Psoas muscle (tissue), 8 donors: Measurements from ENCODE around the gene MUSTN1. TPM values are rescaled to one million over a fixed set of nuclear protein-coding genes. Genes with fewer than 3 reads are reported as not detected.

Experiments used
- ATAC-seq, 4 donors: fragments of 200-7000 bp; cut with Tn5 transposase; one replicate each; pipeline ENCODE4 v1.9.1; 2020; ENCODE audit warnings: moderate library complexity in 3 of 4, mild to moderate bottlenecking in 2 of 4
- DNase-seq, 2 donors: peaks; one replicate each; pipeline ENCODE4 v3.0.0-alpha.2; 2020
- H3K27ac ChIP-seq: fragments of 200-600 bp; one replicate; pipeline ENCODE4 v1.8.0; 2022
- H3K27me3 ChIP-seq, 3 donors: fragments of 200-600 bp in 1 of 3; one replicate each; pipeline versions ENCODE4 v1.6.1 to v1.8.0; 2013 to 2022; ENCODE audit warnings: low read length in 2 of 3, mild to moderate bottlenecking in 2 of 3, moderate library complexity in 1 of 3; ENCODE audit not compliant: insufficient read depth in 3 of 3
- H3K36me3 ChIP-seq, 2 donors: fragments of 200-600 bp in 1 of 2; one replicate each; pipeline versions ENCODE4 v1.6.1 to v1.8.0; 2013 to 2022; ENCODE audit warnings: low read depth in 1 of 2, mild to moderate bottlenecking in 1 of 2, moderate library complexity in 1 of 2; ENCODE audit not compliant: insufficient read depth in 1 of 2
- H3K4me1 ChIP-seq: fragments of 200-600 bp; one replicate; pipeline ENCODE4 v1.8.0; 2022
- H3K4me3 ChIP-seq: fragments of 200-600 bp; one replicate; pipeline ENCODE4 v1.8.0; 2022; ENCODE audit warnings: mild to moderate bottlenecking
- H3K9me3 ChIP-seq: fragments of 200-600 bp; one replicate; pipeline ENCODE4 v1.8.0; 2022
- CTCF ChIP-seq: fragments of 200-600 bp; IDR thresholded peaks from one replicate; pipeline ENCODE4 v1.8.0; 2022; ENCODE audit warnings: antibody characterized with exemption
- WGBS, 3 donors: extraction: QIAGEN DNeasy Blood & Tissue Kit; methylation state at CpG; one replicate each; pipeline versions ENCODE4 v1.1.6 to v1.1.7; 2013; 5-methylcytosine and 5-hydroxymethylcytosine counted together
- intact Hi-C, 2 donors: fragments of 100-400 bp; cut with DNase I; formaldehyde crosslinking; loops; one replicate each; pipeline versions ENCODE4 v1.11.0 to v1.14.2; 2022
- polyA plus RNA-seq, 3 donors: library from polyadenylated mRNA; stranded (reverse); fragments of 200-250 nt; gene quantifications; one replicate each; pipeline ENCODE4 v1.2.3, GENCODE V29; 2013
- total RNA-seq, 4 donors: library from RNA; stranded (reverse); fragmentation: NEBNext Ultra II Directional in 2 of 4; extraction: Animal tissue kit (Norgen Biotek cat#: 25700) in 2 of 4; gene quantifications; one replicate each; pipeline versions ENCODE4 v1.2.1 to v1.2.4, GENCODE V29; 2021 to 2023
- donor health status: healthy with polysubstance abuse.
- donor health status: DM: no; HTN: no; CAD: no; lungs with moderate emphysema.
- donor health status: Bipolar disorder and iron deficiency.
- donor health status: healthy.
- donor health status: DM: yes; HTN: yes; CAD: no.
- donor health status: DM: no; HTN: no; CAD: no.
- donor health status: DM: no; HTN: no; CAD: no.
- donor health status: DM: yes; HTN: yes; CAD: no.

The MUSTN1 gene
- total and polyA plus RNA-seq, 7 donors = 91.1 to 1,241 (median 578) TPM

- H3K36me3 ChIP-seq = peaks cover 0 to 61% of the 10 kb centered on the region in 2 donors
- intact Hi-C loops = loop anchor here in 1 of 2 donors (5.0 kb wide), 1 partner anchor 53 kb away; the partner anchor contains the start of gene ITIH1
- ATAC-seq (no peak), DNase-seq (no peak)
- H3K27ac ChIP-seq = peak overlapping the region; percentile 97
- H3K4me1 ChIP-seq = peaks cover 43% of the 10 kb centered on the region
- WGBS, 3 donors = 87 to 90% (median 89%) methylated on average over 10 of the region's 10 CpGs
- H3K27me3 ChIP-seq = no peaks in the 10 kb centered on the region
- H3K9me3 ChIP-seq = no peaks in the 10 kb centered on the region
- no peak for TF ChIP-seq CTCF
- H3K4me3 ChIP-seq = no peak overlapping the region
These were observed 4.8 kb downstream of the MUSTN1 start for GRCh38 chr3:52829906-52830463.

DNA sequence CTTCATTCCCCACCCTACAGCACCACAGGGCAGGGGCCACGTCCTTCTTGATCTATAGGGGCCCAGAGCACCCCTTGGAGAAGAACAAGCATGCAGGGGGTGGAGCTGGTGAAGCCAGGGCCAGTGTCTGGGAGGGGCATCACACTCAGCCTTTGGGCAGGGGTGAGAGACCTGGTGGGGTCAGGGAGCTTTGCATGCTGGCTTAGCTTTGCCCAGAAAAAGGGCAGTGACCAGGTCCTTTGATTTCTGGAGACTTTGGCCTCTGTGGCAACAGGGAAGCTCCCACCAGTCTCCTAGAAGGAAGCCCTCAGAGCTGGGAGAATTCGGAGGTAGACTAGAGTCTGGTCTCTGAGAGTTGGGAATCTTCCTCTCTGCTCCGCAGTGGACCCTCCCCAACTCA lies 5.3 kb downstream of the MUSTN1 start:
- WGBS, 3 donors = 92 to 94% (median 93%) methylated on average over 3 of the region's 3 CpGs
- Histone ChIP-seq H3K36me3 (peaks cover 0 to 66% of the 10 kb centered on the region in 2 donors), H3K4me1 (peaks cover 42% of the 10 kb centered on the region), H3K27me3 (no peaks in the 10 kb centered on the region), H3K27ac (peak overlapping the region; percentile 97), H3K4me3 (no peak overlapping the region), H3K9me3 (no peaks in the 10 kb centered on the region)
- ATAC-seq (no peak), DNase-seq (no peak)
- TF ChIP-seq CTCF = no peak
- intact Hi-C loops = loop anchor here in 1 of 2 donors (5.0 kb wide), 1 partner anchor 52 kb away; the partner anchor contains the start of gene ITIH1

DNA sequence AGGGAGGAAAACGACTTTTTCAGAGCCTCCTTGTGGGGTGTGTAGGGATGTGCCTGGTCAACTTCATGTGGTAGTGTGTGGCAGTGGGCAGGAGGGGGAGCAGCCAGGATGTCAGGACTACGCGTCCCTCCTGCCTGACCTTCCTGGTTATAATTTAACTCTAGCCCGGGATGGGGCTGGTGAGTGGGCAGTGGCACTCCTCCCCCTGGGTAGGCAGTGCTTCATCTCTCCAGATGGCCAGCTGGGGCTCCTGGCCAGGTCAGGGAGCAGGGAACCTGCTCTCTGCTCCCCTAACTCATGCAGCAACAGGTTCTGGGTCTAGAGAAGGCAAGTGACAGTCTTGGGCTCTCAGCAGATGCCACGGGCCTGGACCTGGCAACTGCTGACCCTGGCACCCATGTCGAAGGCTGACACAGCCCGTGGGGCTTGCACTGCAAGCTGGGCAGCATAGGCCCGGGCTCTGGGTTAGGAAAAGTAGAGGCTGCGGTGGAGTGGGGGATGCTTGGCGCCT lies 6.9 kb downstream of the MUSTN1 start:
- WGBS, 3 donors = 39 to 67% (median 47%) methylated on average over 10 of the region's 10 CpGs
- no peak for ATAC-seq
- H3K4me1 ChIP-seq = peaks cover 30% of the 10 kb centered on the region

GRCh38 chr3:52827441-52827840 lies 7.4 kb downstream of the MUSTN1 start:
- Histone ChIP-seq H3K27me3 (no peaks in the 10 kb centered on the region), H3K36me3 (peaks cover 0 to 79% of the 10 kb centered on the region in 2 donors), H3K27ac (peak overlapping the region; percentile 46), H3K4me1 (peaks cover 26% of the 10 kb centered on the region), H3K4me3 (no peak overlapping the region), H3K9me3 (no peaks in the 10 kb centered on the region)
- ATAC-seq = peak in 1 of 4 donors; percentile 15
- 52 to 72% (median 55%) methylated on average over 9 of the region's 9 CpGs for WGBS, 3 donors
- TF ChIP-seq CTCF = no peak
- intact Hi-C loops = loop anchor here in 1 of 2 donors (5.0 kb wide), 1 partner anchor 50 kb away; the partner anchor contains the start of gene ITIH1
- no peak for DNase-seq

More for the DNA sequence above, 6.9 kb downstream of the MUSTN1 start:
- intact Hi-C loops = loop anchor here in 1 of 2 donors (5.0 kb wide), 1 partner anchor 51 kb away; the partner anchor contains the start of gene ITIH1
- DNase-seq = no peak
- Histone ChIP-seq H3K27ac (peak overlapping the region; percentile 46), H3K36me3 (peaks cover 0 to 78% of the 10 kb centered on the region in 2 donors), H3K4me3 (no peak overlapping the region), H3K9me3 (no peaks in the 10 kb centered on the region), H3K27me3 (no peaks in the 10 kb centered on the region)
- TF ChIP-seq CTCF = no peak
